Endothelial cell of umbilical vein (primary cell): ENCODE data around the gene COBLL1. TPM values are rescaled to one million over a fixed set of nuclear protein-coding genes. Genes with fewer than 3 reads are reported as not detected.

Source experiments
- BruUV-seq: library from RNA; stranded (reverse); fragments of 400-500 nt; replicated peaks from 2 replicates; lab custom pipeline; 2021; lab: Mats Ljungman, UMichigan
- CTCF ChIA-PET: fragments of 300-600, 350-600 bp; sonication (Branson Sonifier 250); formaldehyde crosslinking; loops from one replicate; lab custom pipeline; 2021; ENCODE audit warnings: antibody characterized with exemption, inconsistent platforms; lab: Charles Lee
- POLR2A ChIA-PET: fragments of 300-600, 350-600 bp; sonication (Branson Sonifier 250); formaldehyde crosslinking; loops from one replicate; lab custom pipeline; 2021; ENCODE audit warnings: antibody characterized with exemption, inconsistent platforms; lab: Charles Lee
- DNase-seq: peaks from one replicate; pipeline ENCODE4 v3.0.0-alpha.2; 2011; ENCODE audit warnings: low read depth, low spot score
- FAIRE-seq: peaks from 2 replicates; lab custom pipeline; 2011; peaks lifted over from hg19 to GRCh38; lab: Jason Lieb, UNC
- H2AFZ ChIP-seq: 2 replicates; pipeline ENCODE4 v1.6.0; 2012; ENCODE audit warnings: low read depth, low read length, control low read depth, inconsistent platforms
- H3K27ac ChIP-seq: 2 replicates; pipeline ENCODE4 v1.5.1; 2011; ENCODE audit warnings: low read depth, mild to moderate bottlenecking, control low read depth, low read length, moderate library complexity; ENCODE audit not compliant: insufficient read depth
- H3K27me3 ChIP-seq, 2 experiments: 2 replicates each; pipeline versions ENCODE4 v1.6.0 to v1.6.1; 2011; ENCODE audit warnings: low read length in 2 of 2, mixed read lengths in 1 of 2; ENCODE audit not compliant: control insufficient read depth in 2 of 2, insufficient read depth in 2 of 2
- H3K36me3 ChIP-seq, 2 experiments: 2 replicates in 1 of 2; 3 replicates in 1 of 2; pipeline ENCODE4 v1.5.1; 2011; ENCODE audit warnings: low read length in 2 of 2, mild to moderate bottlenecking in 1 of 2, moderate library complexity in 1 of 2; ENCODE audit not compliant: control insufficient read depth in 2 of 2, insufficient read depth in 2 of 2; ENCODE audit errors: extremely low read depth in 1 of 2
- H3K4me1 ChIP-seq: 3 replicates; pipeline ENCODE4 v1.5.1; 2011; ENCODE audit warnings: mild to moderate bottlenecking, low read length; ENCODE audit not compliant: control insufficient read depth, insufficient read depth; ENCODE audit errors: extremely low read depth
- H3K4me2 ChIP-seq: 2 replicates; pipeline ENCODE4 v1.6.1; 2011; ENCODE audit warnings: low read length, control low read depth, mixed read lengths; ENCODE audit not compliant: insufficient read depth
- H3K4me3 ChIP-seq, 3 experiments: fragments of 200-600 bp in 1 of 3; sonication (generic), shearing (Covaris generic) in 1 of 3; replicated peaks in 1 of 3; 2 replicates each; pipeline ENCODE4 v1.5.1; 2011 to 2016; ENCODE audit warnings: control low read depth in 3 of 3, low read length in 3 of 3, mild to moderate bottlenecking in 2 of 3, inconsistent platforms in 1 of 3, low read depth in 1 of 3, moderate library complexity in 1 of 3; ENCODE audit not compliant: insufficient read depth in 1 of 3
- H3K79me2 ChIP-seq: 2 replicates; pipeline ENCODE4 v1.6.0; 2012; ENCODE audit warnings: low read length, inconsistent platforms; ENCODE audit not compliant: control insufficient read depth, insufficient read depth
- H3K9ac ChIP-seq: replicated peaks from 2 replicates; pipeline ENCODE3; 2011; ENCODE audit warnings: low read length, control low read depth; ENCODE audit not compliant: insufficient read depth; ENCODE audit errors: extremely low read depth
- H3K9me1 ChIP-seq: replicated peaks from 3 replicates; pipeline ENCODE4 v1.6.0; 2011; ENCODE audit warnings: mild to moderate bottlenecking, low read length; ENCODE audit not compliant: control insufficient read depth, insufficient read depth; ENCODE audit errors: extremely low read depth
- H3K9me3 ChIP-seq: replicated peaks from 2 replicates; pipeline ENCODE4 v1.5.1; 2012; ENCODE audit warnings: low read length, inconsistent platforms; ENCODE audit not compliant: control insufficient read depth, insufficient read depth
- H4K20me1 ChIP-seq: replicated peaks from 2 replicates; pipeline ENCODE3; 2011; ENCODE audit warnings: mild to moderate bottlenecking, low read length; ENCODE audit not compliant: control insufficient read depth, insufficient read depth; ENCODE audit errors: extremely low read depth
- EZH2 ChIP-seq: IDR thresholded peaks from 2 replicates; pipeline ENCODE4 v1.6.1; 2012; ENCODE audit warnings: borderline replicate concordance, low read depth, mild to moderate bottlenecking, moderate library complexity, low read length, inconsistent platforms; ENCODE audit not compliant: severe bottlenecking
- FOS ChIP-seq: IDR thresholded peaks from 2 replicates; pipeline ENCODE4 v1.6.1; 2011; ENCODE audit warnings: mild to moderate bottlenecking, low read length, moderate library complexity, borderline replicate concordance; ENCODE audit not compliant: insufficient read depth
- GATA2 ChIP-seq: IDR thresholded peaks from 2 replicates; pipeline ENCODE4 v1.7.0; 2011; ENCODE audit warnings: low read depth, mild to moderate bottlenecking, moderate library complexity, mixed read lengths, low read length; ENCODE audit not compliant: insufficient read length, insufficient read depth
- JUN ChIP-seq: IDR thresholded peaks from 2 replicates; pipeline ENCODE4 v1.6.1; 2011; ENCODE audit warnings: borderline replicate concordance, low read depth; ENCODE audit not compliant: insufficient read length, insufficient read depth
- MAX ChIP-seq: IDR thresholded peaks from 2 replicates; pipeline ENCODE4 v1.6.1; 2011; ENCODE audit not compliant: insufficient read depth, insufficient read length
- MYC ChIP-seq: IDR thresholded peaks from one replicate; pipeline ENCODE4 v1.6.1; 2011; ENCODE audit warnings: mild to moderate bottlenecking, low read depth, low read length
- POLR2A ChIP-seq: IDR thresholded peaks from 2 replicates; pipeline ENCODE4 v1.6.1; 2012; ENCODE audit warnings: low read depth, mild to moderate bottlenecking, control low read depth, low read length
- POLR2AphosphoS5 ChIP-seq: IDR thresholded peaks from 2 replicates; pipeline ENCODE4 v1.6.1; 2012; ENCODE audit warnings: low read depth, mild to moderate bottlenecking, control low read depth, low read length, moderate library complexity; ENCODE audit not compliant: insufficient read depth
- dilution Hi-C: fragments of 300-500 bp; cut with MboI; formaldehyde crosslinking; loops from one replicate; pipeline ENCODE4 v1.15.0; 2019; ENCODE audit warnings: low sequenced_read_pairs; ENCODE audit not compliant: extremely low pct_ligation_motif_present
- intact Hi-C: fragments of 100-400 bp; cut with micrococcal nuclease; formaldehyde crosslinking; loops from one replicate; pipeline ENCODE4 v1.10.0; 2022
- polyA plus RNA-seq, 4 experiments: library from polyadenylated mRNA; depleted of rRNA in 3 of 4; stranded (reverse) in 3 of 4; unstranded in 1 of 4; fragments of >200 nt; gene quantifications; 2 replicates each; pipeline versions ENCODE4 v1.2.1 to v1.2.3, GENCODE V29; 2011 to 2012; ENCODE audit warnings: missing spikeins in 1 of 4
- total RNA-seq: library from RNA; stranded (reverse); gene quantifications from 2 replicates; pipeline ENCODE4 v1.2.3, GENCODE V29; 2021
- TF ChIP-seq, protein P1 (sequence below), 2 donors: IDR thresholded peaks; 1 replicate in 1 of 2; 2 replicates in 1 of 2; pipeline ENCODE4 v1.5.1; 2011; ENCODE audit warnings: low read length in 2 of 2, mild to moderate bottlenecking in 2 of 2, moderate library complexity in 2 of 2, control low read depth in 1 of 2, inconsistent platforms in 1 of 2, low read depth in 1 of 2; ENCODE audit not compliant: insufficient read depth in 1 of 2; ENCODE audit errors: extremely low read depth in 1 of 2

Gene COBLL1
- total and polyA plus RNA-seq, 2 donors (not counting 3 experiments of a cell fraction or from before 2014, with no cell fraction given), result 9.1 to 38.4 TPM

DNA sequence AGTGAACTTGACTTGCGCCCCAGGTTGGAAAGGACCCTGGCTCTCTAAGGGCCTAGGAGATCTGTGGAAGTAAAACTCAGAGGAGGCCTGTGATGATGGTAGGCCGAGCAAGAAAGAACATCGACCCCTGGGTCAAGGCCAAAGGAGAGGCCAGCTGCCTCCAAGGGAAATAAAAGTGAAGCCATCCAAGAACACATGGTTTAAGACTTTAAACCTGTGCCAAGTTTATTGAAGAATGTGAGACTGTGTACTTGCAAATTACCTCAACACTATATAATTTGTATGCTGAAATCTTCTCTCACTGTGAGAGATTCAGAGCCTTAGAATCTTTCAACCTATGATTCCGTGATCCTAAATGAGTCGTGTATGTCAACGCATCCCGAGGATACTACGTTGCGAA, 40.7 kb upstream of the COBLL1 start:
- dilution Hi-C loops, result no loop called here
- ChIA-PET CTCF (interaction anchor here (1.5 to 2.0 kb wide), 2 partner anchors 9 to 28 kb away, joined by 4 to 11 read pairs; no protein-coding TSS in a partner anchor), POLR2A (no interaction called here)
- intact Hi-C loops, result no loop called here
- H3K9me1 ChIP-seq, result no peaks in the 10 kb centered on the region
- H3K4me2 ChIP-seq, result no peak overlapping the region
- DNase-seq, result no peak
- no peak overlapping the region for H3K9ac ChIP-seq
- no peak overlapping the region for H3K27ac ChIP-seq
- BruUV-seq, result no TSS peak
- no peaks in the 10 kb centered on the region for H3K9me3 ChIP-seq
- TF ChIP-seq GATA2 (no peak), POLR2AphosphoS5 (no peak), FOS (no peak), EZH2 (no peak), MYC (no peak)
- TF ChIP-seq, protein P1, sequence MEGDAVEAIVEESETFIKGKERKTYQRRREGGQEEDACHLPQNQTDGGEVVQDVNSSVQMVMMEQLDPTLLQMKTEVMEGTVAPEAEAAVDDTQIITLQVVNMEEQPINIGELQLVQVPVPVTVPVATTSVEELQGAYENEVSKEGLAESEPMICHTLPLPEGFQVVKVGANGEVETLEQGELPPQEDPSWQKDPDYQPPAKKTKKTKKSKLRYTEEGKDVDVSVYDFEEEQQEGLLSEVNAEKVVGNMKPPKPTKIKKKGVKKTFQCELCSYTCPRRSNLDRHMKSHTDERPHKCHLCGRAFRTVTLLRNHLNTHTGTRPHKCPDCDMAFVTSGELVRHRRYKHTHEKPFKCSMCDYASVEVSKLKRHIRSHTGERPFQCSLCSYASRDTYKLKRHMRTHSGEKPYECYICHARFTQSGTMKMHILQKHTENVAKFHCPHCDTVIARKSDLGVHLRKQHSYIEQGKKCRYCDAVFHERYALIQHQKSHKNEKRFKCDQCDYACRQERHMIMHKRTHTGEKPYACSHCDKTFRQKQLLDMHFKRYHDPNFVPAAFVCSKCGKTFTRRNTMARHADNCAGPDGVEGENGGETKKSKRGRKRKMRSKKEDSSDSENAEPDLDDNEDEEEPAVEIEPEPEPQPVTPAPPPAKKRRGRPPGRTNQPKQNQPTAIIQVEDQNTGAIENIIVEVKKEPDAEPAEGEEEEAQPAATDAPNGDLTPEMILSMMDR (IDR thresholded peaks at IDR 0.05; ENCODE audit: extremely low read depth in 1 of 2, insufficient read depth in 1 of 2, low read depth in 1 of 2, low read length in 2 of 2), result no peak
- no peak overlapping the region for H2AFZ ChIP-seq
- no peak for FAIRE-seq
- no peaks in the 10 kb centered on the region for H4K20me1 ChIP-seq
- H3K36me3 ChIP-seq, result no peaks in the 10 kb centered on the region
- no peak overlapping the region for H3K4me3 ChIP-seq
- H3K27me3 ChIP-seq, result no peaks in the 10 kb centered on the region
- no peaks in the 10 kb centered on the region for H3K79me2 ChIP-seq
- no peaks in the 10 kb centered on the region for H3K4me1 ChIP-seq

DNA sequence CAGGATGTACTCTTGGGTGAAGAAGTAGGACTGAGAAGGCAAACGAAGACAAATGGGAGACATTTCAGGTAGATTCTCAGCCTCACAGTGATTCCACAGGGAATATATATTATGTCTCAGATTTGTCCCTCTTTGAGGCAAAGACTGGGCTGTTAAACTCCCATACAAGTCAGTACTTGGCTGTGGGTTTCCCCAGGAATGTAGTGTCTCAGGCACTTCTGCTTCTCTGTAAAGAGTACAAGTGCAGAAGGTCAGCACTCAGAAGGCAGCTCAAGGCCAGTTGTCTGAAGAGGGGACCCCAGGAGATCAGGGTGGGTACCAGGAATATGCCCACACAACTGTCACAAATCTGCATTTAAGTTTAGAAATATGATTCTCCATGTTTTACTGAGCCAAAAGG, 39.9 kb upstream of the COBLL1 start:
- dilution Hi-C loops (no loop called here), intact Hi-C loops (no loop called here)
- Histone ChIP-seq H3K9me3 (no peaks in the 10 kb centered on the region), H3K4me3 (no peak overlapping the region), H4K20me1 (no peaks in the 10 kb centered on the region), H3K36me3 (no peaks in the 10 kb centered on the region), H3K79me2 (no peaks in the 10 kb centered on the region), H3K27ac (no peak overlapping the region), H3K4me1 (no peaks in the 10 kb centered on the region), H3K4me2 (no peak overlapping the region), H3K9ac (no peak overlapping the region), H3K9me1 (no peaks in the 10 kb centered on the region), H2AFZ (no peak overlapping the region), H3K27me3 (no peaks in the 10 kb centered on the region)
- BruUV-seq, result no TSS peak
- ChIA-PET POLR2A (no interaction called here), CTCF (interaction anchor here (1.1 to 2.2 kb wide), 3 partner anchors 9 to 40 kb away, joined by 4 to 9 read pairs (median 9); partner anchors contain the start of gene COBLL1)
- DNase-seq, result no peak
- no peak for FAIRE-seq
- TF ChIP-seq MYC (no peak), POLR2AphosphoS5 (no peak), JUN (no peak), MAX (no peak), FOS (no peak), EZH2 (no peak), POLR2A (no peak)
- TF ChIP-seq, protein P1 (IDR thresholded peaks at IDR 0.05; ENCODE audit: extremely low read depth in 1 of 2, insufficient read depth in 1 of 2, low read depth in 1 of 2, low read length in 2 of 2), result no peak
